Brain microvascular endothelial cell (primary cell): ENCODE data around the gene PXDN.

Experiments
- DNase-seq: peaks from one replicate; pipeline ENCODE4 v3.0.0-alpha.2; 2020
- H3K27ac ChIP-seq: fragments of 250-450 bp; sonication (Bioruptor Pico); 2 replicates; pipeline ENCODE4 v1.5.1; 2020; ENCODE audit warnings: mild to moderate bottlenecking, moderate library complexity
- H3K27me3 ChIP-seq: fragments of 250-450 bp; sonication (Bioruptor Pico); replicated peaks from 2 replicates; pipeline ENCODE4 v1.5.1; 2020; ENCODE audit warnings: mild to moderate bottlenecking
- H3K36me3 ChIP-seq: fragments of 250-450 bp; sonication (Bioruptor Pico); replicated peaks from 2 replicates; pipeline ENCODE4 v1.5.1; 2020; ENCODE audit warnings: mild to moderate bottlenecking
- H3K4me3 ChIP-seq: 2 replicates; pipeline ENCODE4 v1.5.1; 2011; ENCODE audit warnings: low read depth, mild to moderate bottlenecking, control low read depth, low read length, moderate library complexity
- CTCF ChIP-seq: IDR thresholded peaks from 2 replicates; pipeline ENCODE4 v1.5.1; 2011; ENCODE audit warnings: low read depth, mild to moderate bottlenecking, moderate library complexity, low read length, control low read depth, inconsistent platforms; ENCODE audit errors: missing control alignments
- in situ Hi-C: cut with HindIII; loops from 2 replicates; pipeline ENCODE4 v1.10.0; 2017; ENCODE audit warnings: low sequenced_read_pairs, low pct_ligation_motif_present

The PXDN gene

GRCh38 chr2:1744446-1745170 is at the start of gene PXDN:
Gene PXDN, minus strand, starts transcription at chr2:1744515. Its CDS starts 60 bp downstream, at chr2:1744455.
- no peaks in the 10 kb centered on the region for H3K27me3 ChIP-seq
- H3K36me3 ChIP-seq: peaks cover 3% of the 10 kb centered on the region
- no peak for DNase-seq
- peak within 1 kb of the TSS; percentile 84 for H3K4me3 ChIP-seq
- H3K27ac ChIP-seq: peak within 1 kb of the TSS; percentile 93
- in situ Hi-C loops: loop anchor here (25.0 kb wide), 1 partner anchor 157 kb away; no protein-coding TSS in a partner anchor
- TF ChIP-seq CTCF: no peak

GRCh38 chr2:1793868-1794445 is 49.6 kb upstream of the PXDN start:
- Histone ChIP-seq H3K27ac (no peak overlapping the region), H3K36me3 (no peaks in the 10 kb centered on the region), H3K4me3 (no peak overlapping the region), H3K27me3 (no peaks in the 10 kb centered on the region)
- in situ Hi-C loops: no loop called here
- no peak for DNase-seq
- TF ChIP-seq CTCF: no peak

GRCh38 chr2:1793001-1793867 is 48.9 kb upstream of the PXDN start:
- no peaks in the 10 kb centered on the region for H3K27me3 ChIP-seq
- no peak overlapping the region for H3K4me3 ChIP-seq
- no peak overlapping the region for H3K27ac ChIP-seq
- in situ Hi-C loops: no loop called here
- no peak for TF ChIP-seq CTCF
- DNase-seq: no peak
- no peaks in the 10 kb centered on the region for H3K36me3 ChIP-seq

- Histone ChIP-seq H3K4me3 (no peak overlapping the region), H3K27me3 (no peaks in the 10 kb centered on the region), H3K27ac (no peak overlapping the region), H3K36me3 (no peaks in the 10 kb centered on the region)
- TF ChIP-seq CTCF: no peak
- no peak for DNase-seq
- in situ Hi-C loops: no loop called here
These were observed 47.5 kb upstream of the PXDN start for GRCh38 chr2:1791685-1792435.

GRCh38 chr2:1791006-1791605 is 46.8 kb upstream of the PXDN start:
- Histone ChIP-seq H3K4me3 (no peak overlapping the region), H3K36me3 (no peaks in the 10 kb centered on the region), H3K27me3 (no peaks in the 10 kb centered on the region), H3K27ac (no peak overlapping the region)
- TF ChIP-seq CTCF: no peak
- in situ Hi-C loops: no loop called here
- DNase-seq: no peak
